HCT116 (cell line): ENCODE measurements around the gene SP9. TPM values are rescaled to one million over a fixed set of nuclear protein-coding genes. Genes with fewer than 3 reads are reported as not detected.

Source experiments
- ATAC-seq: fragments of 200-7000 bp; cut with Tn5 transposase; 2 replicates; pipeline ENCODE4 v1.9.1; 2020; ENCODE audit warnings: mild to moderate bottlenecking, moderate library complexity
- BruUV-seq: library from RNA; stranded (reverse); fragments of 400-500 nt; replicated peaks from 2 replicates; lab custom pipeline; 2021; lab: Mats Ljungman, UMichigan
- CTCF ChIA-PET: fragments of 300-600 bp; sonication (Branson Sonifier 250); formaldehyde crosslinking; loops from one replicate; lab custom pipeline; 2021; ENCODE audit warnings: antibody characterized with exemption; lab: Charles Lee
- POLR2A ChIA-PET: fragments of 300-600, 350-600 bp; sonication (Branson Sonifier 250); formaldehyde crosslinking; loops from one replicate; lab custom pipeline; 2021; ENCODE audit warnings: antibody characterized with exemption; lab: Charles Lee
- RAD21 ChIA-PET, 2 experiments: fragments of 300-600 bp; sonication (Branson Sonifier 250); formaldehyde crosslinking; loops; one replicate each; lab custom pipeline; 2023; ENCODE audit warnings: low total read pairs in 2 of 2; ENCODE audit not compliant: uncharacterized antibody in 2 of 2, unreplicated experiment in 2 of 2, low non-redundant PET in 1 of 2; lab: Charles Lee
- DNase-seq: peaks from one replicate; pipeline ENCODE4 v3.0.0-alpha.2; 2010; ENCODE audit warnings: low read depth, low spot score
- H2AFZ ChIP-seq: fragments of 200-600 bp; shearing (Covaris generic), sonication (generic); 2 replicates; pipeline ENCODE4 v1.6.1; 2017; ENCODE audit warnings: low read depth, mixed run types, mixed read lengths, antibody characterized with exemption, low read length; ENCODE audit not compliant: poor library complexity, severe bottlenecking
- H3K27ac ChIP-seq: 2 replicates; pipeline ENCODE4 v1.5.1; 2012; ENCODE audit warnings: low read depth, low read length
- H3K27me3 ChIP-seq: fragments of 200-600 bp; sonication (generic); 2 replicates; pipeline ENCODE4 v1.6.1; 2016; ENCODE audit warnings: mixed run types, low read length, mixed read lengths; ENCODE audit not compliant: insufficient read depth
- H3K36me3 ChIP-seq, 2 experiments: fragments of 200-500 bp in 1 of 2; fragments of 200-600 bp in 1 of 2; sonication (Bioruptor generic) in 1 of 2; sonication (generic) in 1 of 2; 2 replicates each; pipeline versions ENCODE4 v1.5.1 to v1.6.1; 2014 to 2016; ENCODE audit warnings: low read length in 2 of 2, inconsistent platforms in 1 of 2, mixed read lengths in 1 of 2, mixed run types in 1 of 2; ENCODE audit not compliant: insufficient read depth in 2 of 2, control insufficient read depth in 1 of 2
- H3K4me1 ChIP-seq, 2 experiments: fragments of 200-600 bp in 1 of 2; sonication (generic) in 1 of 2; 2 replicates each; pipeline versions ENCODE4 v1.5.1 to v1.6.1; 2012 to 2017; ENCODE audit warnings: low read length in 2 of 2, inconsistent platforms in 1 of 2, mild to moderate bottlenecking in 1 of 2, mixed read lengths in 1 of 2, mixed run types in 1 of 2, moderate library complexity in 1 of 2; ENCODE audit not compliant: insufficient read depth in 2 of 2, control insufficient read depth in 1 of 2
- H3K4me2 ChIP-seq: fragments of 200-600 bp; sonication (generic); 2 replicates; pipeline ENCODE4 v1.6.1; 2017; ENCODE audit warnings: mixed run types, low read length, mixed read lengths
- H3K4me3 ChIP-seq, 2 experiments: fragments of 200-600 bp in 1 of 2; sonication (generic) in 1 of 2; replicated peaks in 1 of 2; 2 replicates each; pipeline ENCODE4 v1.5.1; 2011 to 2016; ENCODE audit warnings: low read length in 2 of 2, control low read depth in 1 of 2, low read depth in 1 of 2, mild to moderate bottlenecking in 1 of 2, mixed read lengths in 1 of 2, mixed run types in 1 of 2
- H3K79me2 ChIP-seq: fragments of 200-600 bp; sonication (generic); 2 replicates; pipeline ENCODE4 v1.6.1; 2017; ENCODE audit warnings: mild to moderate bottlenecking, mixed run types, low read length, moderate library complexity, mixed read lengths; ENCODE audit not compliant: insufficient read depth
- H3K9ac ChIP-seq: fragments of 200-600 bp; sonication (generic); 2 replicates; pipeline ENCODE4 v1.6.1; 2016; ENCODE audit warnings: low read length, mixed read lengths
- H3K9me2 ChIP-seq: fragments of 200-600 bp; sonication (generic), shearing (Covaris generic); 2 replicates; pipeline ENCODE4 v1.6.1; 2017; ENCODE audit warnings: mixed run types, mild to moderate bottlenecking, moderate library complexity; ENCODE audit not compliant: insufficient read depth
- H3K9me3 ChIP-seq, 2 experiments: fragments of 200-500 bp in 1 of 2; fragments of 200-600 bp in 1 of 2; sonication (Bioruptor generic) in 1 of 2; sonication (generic) in 1 of 2; 2 replicates each; pipeline ENCODE4 v1.6.1; 2014 to 2017; ENCODE audit warnings: low read length in 2 of 2, mixed read lengths in 2 of 2, inconsistent platforms in 1 of 2, low read depth in 1 of 2, mild to moderate bottlenecking in 1 of 2, mixed run types in 1 of 2, moderate library complexity in 1 of 2; ENCODE audit not compliant: control insufficient read depth in 1 of 2, insufficient read depth in 1 of 2
- H4K20me1 ChIP-seq: fragments of 200-600 bp; sonication (generic), shearing (Covaris generic); 2 replicates; pipeline ENCODE4 v1.6.1; 2017; ENCODE audit warnings: mixed run types, mild to moderate bottlenecking, moderate library complexity; ENCODE audit not compliant: insufficient read depth
- CEBPB ChIP-seq: IDR thresholded peaks from 2 replicates; pipeline ENCODE4 v1.6.1; 2012; ENCODE audit warnings: low read depth
- EZH2 ChIP-seq: fragments of 200-600 bp; sonication (generic); IDR thresholded peaks from 2 replicates; pipeline ENCODE4 v1.6.1; 2017; ENCODE audit warnings: antibody characterized with exemption, mixed run types
- FOSL1 ChIP-seq: IDR thresholded peaks from 2 replicates; pipeline ENCODE4 v1.6.1; 2012; ENCODE audit warnings: low read depth
- JUND ChIP-seq: IDR thresholded peaks from 2 replicates; pipeline ENCODE4 v1.6.1; 2012
- POLR2A ChIP-seq: IDR thresholded peaks from 2 replicates; pipeline ENCODE4 v1.7.0; 2011; ENCODE audit warnings: borderline replicate concordance; ENCODE audit not compliant: insufficient read depth, insufficient read length; ENCODE audit errors: extremely low read depth
- SIN3A ChIP-seq: IDR thresholded peaks from 2 replicates; pipeline ENCODE4 v1.6.1; 2012; ENCODE audit warnings: low read depth
- SP1 ChIP-seq: IDR thresholded peaks from 2 replicates; pipeline ENCODE4 v1.6.1; 2012; ENCODE audit warnings: low read depth
- TCF7L2 ChIP-seq: IDR thresholded peaks from 2 replicates; pipeline ENCODE4 v1.7.0; 2011; ENCODE audit warnings: borderline replicate concordance, inconsistent platforms; ENCODE audit not compliant: insufficient read depth, insufficient read length; ENCODE audit errors: extremely low read depth
- YY1 ChIP-seq: IDR thresholded peaks from 2 replicates; pipeline ENCODE4 v1.6.1; 2011; ENCODE audit warnings: low read length, low read depth, moderate library complexity, mild to moderate bottlenecking; ENCODE audit not compliant: insufficient replicate concordance; ENCODE audit errors: extremely low read depth
- intact Hi-C: fragments of 100-400 bp; cut with micrococcal nuclease; formaldehyde crosslinking; loops from 2 replicates; pipeline ENCODE4 v1.10.0; 2022
- total RNA-seq: library from RNA; stranded (reverse); gene quantifications from one replicate; pipeline ENCODE4 v1.2.1, GENCODE V29; 2021; ENCODE audit not compliant: unreplicated experiment
- TF ChIP-seq, protein P1 (sequence below): IDR thresholded peaks from 2 replicates; pipeline ENCODE4 v1.6.1; 2012; ENCODE audit warnings: low read depth
- TF ChIP-seq, protein P2 (sequence below): IDR thresholded peaks from 2 replicates; pipeline ENCODE4 v1.6.1; 2012
- TF ChIP-seq, protein P3 (sequence below): IDR thresholded peaks from 2 replicates; pipeline ENCODE4 v1.6.1; 2011; ENCODE audit warnings: mild to moderate bottlenecking, low read length, moderate library complexity; ENCODE audit not compliant: insufficient replicate concordance; ENCODE audit errors: extremely low read depth
- TF ChIP-seq, protein P4 (sequence below), 3 experiments: fragments of 200-600 bp in 1 of 3; sonication (generic) in 1 of 3; IDR thresholded peaks in 2 of 3; conservative IDR thresholded peaks in 1 of 3; 2 replicates each; pipeline ENCODE4 v1.5.1; 2012 to 2017; ENCODE audit warnings: low read depth in 2 of 3, low read length in 2 of 3, antibody characterized with exemption in 1 of 3, borderline replicate concordance in 1 of 3, control low read depth in 1 of 3, mild to moderate bottlenecking in 1 of 3, mixed read lengths in 1 of 3, mixed run types in 1 of 3, moderate library complexity in 1 of 3; ENCODE audit not compliant: insufficient read depth in 1 of 3

SP9 gene
- total RNA-seq, 1 experiment from 2014 or later: 0.69 TPM

GRCh38 chr2:174385201-174385600, 50.4 kb downstream of the SP9 start:
- Histone ChIP-seq H3K9me3 (no peaks in the 10 kb centered on the region), H3K27ac (no peak overlapping the region), H3K4me2 (no peak overlapping the region), H2AFZ (no peak overlapping the region), H3K4me1 (no peaks in the 10 kb centered on the region), H3K9me2 (no peaks in the 10 kb centered on the region), H3K36me3 (peaks cover 3 to 7% of the 10 kb centered on the region in 2 experiments; a peak in 3 of 4 replicates), H3K79me2 (no peaks in the 10 kb centered on the region), H3K27me3 (no peaks in the 10 kb centered on the region), H3K4me3 (no peak overlapping the region)
- ChIA-PET CTCF (no interaction called here), POLR2A (no interaction called here)
- ATAC-seq (no peak), DNase-seq (no peak)
- BruUV-seq: no TSS peak
- TF ChIP-seq, protein P1, sequence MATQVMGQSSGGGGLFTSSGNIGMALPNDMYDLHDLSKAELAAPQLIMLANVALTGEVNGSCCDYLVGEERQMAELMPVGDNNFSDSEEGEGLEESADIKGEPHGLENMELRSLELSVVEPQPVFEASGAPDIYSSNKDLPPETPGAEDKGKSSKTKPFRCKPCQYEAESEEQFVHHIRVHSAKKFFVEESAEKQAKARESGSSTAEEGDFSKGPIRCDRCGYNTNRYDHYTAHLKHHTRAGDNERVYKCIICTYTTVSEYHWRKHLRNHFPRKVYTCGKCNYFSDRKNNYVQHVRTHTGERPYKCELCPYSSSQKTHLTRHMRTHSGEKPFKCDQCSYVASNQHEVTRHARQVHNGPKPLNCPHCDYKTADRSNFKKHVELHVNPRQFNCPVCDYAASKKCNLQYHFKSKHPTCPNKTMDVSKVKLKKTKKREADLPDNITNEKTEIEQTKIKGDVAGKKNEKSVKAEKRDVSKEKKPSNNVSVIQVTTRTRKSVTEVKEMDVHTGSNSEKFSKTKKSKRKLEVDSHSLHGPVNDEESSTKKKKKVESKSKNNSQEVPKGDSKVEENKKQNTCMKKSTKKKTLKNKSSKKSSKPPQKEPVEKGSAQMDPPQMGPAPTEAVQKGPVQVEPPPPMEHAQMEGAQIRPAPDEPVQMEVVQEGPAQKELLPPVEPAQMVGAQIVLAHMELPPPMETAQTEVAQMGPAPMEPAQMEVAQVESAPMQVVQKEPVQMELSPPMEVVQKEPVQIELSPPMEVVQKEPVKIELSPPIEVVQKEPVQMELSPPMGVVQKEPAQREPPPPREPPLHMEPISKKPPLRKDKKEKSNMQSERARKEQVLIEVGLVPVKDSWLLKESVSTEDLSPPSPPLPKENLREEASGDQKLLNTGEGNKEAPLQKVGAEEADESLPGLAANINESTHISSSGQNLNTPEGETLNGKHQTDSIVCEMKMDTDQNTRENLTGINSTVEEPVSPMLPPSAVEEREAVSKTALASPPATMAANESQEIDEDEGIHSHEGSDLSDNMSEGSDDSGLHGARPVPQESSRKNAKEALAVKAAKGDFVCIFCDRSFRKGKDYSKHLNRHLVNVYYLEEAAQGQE: no peak
- TF ChIP-seq CEBPB (no peak), JUND (no peak), POLR2A (no peak), SP1 (no peak), YY1 (no peak), FOSL1 (no peak), EZH2 (no peak), TCF7L2 (no peak), SIN3A (no peak)
- TF ChIP-seq, protein P2, sequence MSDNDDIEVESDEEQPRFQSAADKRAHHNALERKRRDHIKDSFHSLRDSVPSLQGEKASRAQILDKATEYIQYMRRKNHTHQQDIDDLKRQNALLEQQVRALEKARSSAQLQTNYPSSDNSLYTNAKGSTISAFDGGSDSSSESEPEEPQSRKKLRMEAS: no peak
- TF ChIP-seq, protein P3, sequence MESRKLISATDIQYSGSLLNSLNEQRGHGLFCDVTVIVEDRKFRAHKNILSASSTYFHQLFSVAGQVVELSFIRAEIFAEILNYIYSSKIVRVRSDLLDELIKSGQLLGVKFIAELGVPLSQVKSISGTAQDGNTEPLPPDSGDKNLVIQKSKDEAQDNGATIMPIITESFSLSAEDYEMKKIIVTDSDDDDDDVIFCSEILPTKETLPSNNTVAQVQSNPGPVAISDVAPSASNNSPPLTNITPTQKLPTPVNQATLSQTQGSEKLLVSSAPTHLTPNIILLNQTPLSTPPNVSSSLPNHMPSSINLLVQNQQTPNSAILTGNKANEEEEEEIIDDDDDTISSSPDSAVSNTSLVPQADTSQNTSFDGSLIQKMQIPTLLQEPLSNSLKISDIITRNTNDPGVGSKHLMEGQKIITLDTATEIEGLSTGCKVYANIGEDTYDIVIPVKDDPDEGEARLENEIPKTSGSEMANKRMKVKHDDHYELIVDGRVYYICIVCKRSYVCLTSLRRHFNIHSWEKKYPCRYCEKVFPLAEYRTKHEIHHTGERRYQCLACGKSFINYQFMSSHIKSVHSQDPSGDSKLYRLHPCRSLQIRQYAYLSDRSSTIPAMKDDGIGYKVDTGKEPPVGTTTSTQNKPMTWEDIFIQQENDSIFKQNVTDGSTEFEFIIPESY: no peak
- TF ChIP-seq, protein P4, sequence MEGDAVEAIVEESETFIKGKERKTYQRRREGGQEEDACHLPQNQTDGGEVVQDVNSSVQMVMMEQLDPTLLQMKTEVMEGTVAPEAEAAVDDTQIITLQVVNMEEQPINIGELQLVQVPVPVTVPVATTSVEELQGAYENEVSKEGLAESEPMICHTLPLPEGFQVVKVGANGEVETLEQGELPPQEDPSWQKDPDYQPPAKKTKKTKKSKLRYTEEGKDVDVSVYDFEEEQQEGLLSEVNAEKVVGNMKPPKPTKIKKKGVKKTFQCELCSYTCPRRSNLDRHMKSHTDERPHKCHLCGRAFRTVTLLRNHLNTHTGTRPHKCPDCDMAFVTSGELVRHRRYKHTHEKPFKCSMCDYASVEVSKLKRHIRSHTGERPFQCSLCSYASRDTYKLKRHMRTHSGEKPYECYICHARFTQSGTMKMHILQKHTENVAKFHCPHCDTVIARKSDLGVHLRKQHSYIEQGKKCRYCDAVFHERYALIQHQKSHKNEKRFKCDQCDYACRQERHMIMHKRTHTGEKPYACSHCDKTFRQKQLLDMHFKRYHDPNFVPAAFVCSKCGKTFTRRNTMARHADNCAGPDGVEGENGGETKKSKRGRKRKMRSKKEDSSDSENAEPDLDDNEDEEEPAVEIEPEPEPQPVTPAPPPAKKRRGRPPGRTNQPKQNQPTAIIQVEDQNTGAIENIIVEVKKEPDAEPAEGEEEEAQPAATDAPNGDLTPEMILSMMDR (IDR thresholded peaks at IDR 0.05 in 2 of 3, conservative IDR thresholded peaks at IDR 0.05 in 1 of 3; ENCODE audit: borderline replicate concordance in 1 of 3, insufficient read depth in 1 of 3, low read depth in 2 of 3, low read length in 2 of 3): no peak
- TF ChIP-seq, all 23 proteins: peak for 0
- Histone ChIP-seq H4K20me1 (no peaks in the 10 kb centered on the region), H3K9ac (no peak overlapping the region)
- RAD21 ChIA-PET: no interaction called here
- intact Hi-C loops: no loop called here
